ENCODE results near the gene PKP2.

Gene PKP2

GRCh38 chr12:32755051-32755653 lies 141.4 kb downstream of the PKP2 start:
- peak; percentile 24 to 32 for DNase-seq (ENCODE audit: low read depth in 2 of 2)

GRCh38 chr12:32754111-32754510 lies 142.5 kb downstream of the PKP2 start:
- no peak for DNase-seq (ENCODE audit: low read depth in 2 of 2)

GRCh38 chr12:32753605-32754004 lies 143.0 kb downstream of the PKP2 start:
- no peak for DNase-seq (ENCODE audit: low read depth in 2 of 2)

- no peak for DNase-seq (ENCODE audit: low read depth in 2 of 2)
These were observed 153.3 kb downstream of the PKP2 start for GRCh38 chr12:32743264-32743663.

- no peak for DNase-seq (ENCODE audit: low read depth in 2 of 2)
These were observed 154.4 kb downstream of the PKP2 start for GRCh38 chr12:32742133-32742532.
